Nephron progenitor cell (in vitro differentiated cells): ENCODE measurements around the gene TMEM30A.

Experiments
- DNase-seq: peaks from one replicate; pipeline ENCODE4 v3.0.0; 2021
- H3K27ac Mint-ChIP-seq: 2 replicates; pipeline ENCODE4 v1.8.0; 2021; ENCODE audit warnings: mild to moderate bottlenecking, moderate library complexity, mixed read lengths
- H3K27me3 Mint-ChIP-seq: 2 replicates; pipeline ENCODE4 v1.8.0; 2021; ENCODE audit warnings: mild to moderate bottlenecking, low read depth, mixed read lengths; ENCODE audit not compliant: poor library complexity
- H3K36me3 Mint-ChIP-seq: 2 replicates; pipeline ENCODE4 v1.8.0; 2021; ENCODE audit warnings: low read depth, mixed read lengths
- H3K4me1 Mint-ChIP-seq: 2 replicates; pipeline ENCODE4 v1.8.0; 2021; ENCODE audit warnings: mixed read lengths
- H3K4me3 Mint-ChIP-seq: 2 replicates; pipeline ENCODE4 v1.8.0; 2021; ENCODE audit warnings: mild to moderate bottlenecking, moderate library complexity, mixed read lengths
- H3K9me3 Mint-ChIP-seq: 2 replicates; pipeline ENCODE4 v1.8.0; 2021; ENCODE audit warnings: mild to moderate bottlenecking, moderate library complexity, mixed read lengths
- TF ChIP-seq, protein P1 (sequence below): fragments of 200-600 bp; sonication (generic); IDR thresholded peaks from 2 replicates; pipeline ENCODE4 v1.5.0; 2021; ENCODE audit warnings: antibody characterized with exemption

TMEM30A gene

DNA sequence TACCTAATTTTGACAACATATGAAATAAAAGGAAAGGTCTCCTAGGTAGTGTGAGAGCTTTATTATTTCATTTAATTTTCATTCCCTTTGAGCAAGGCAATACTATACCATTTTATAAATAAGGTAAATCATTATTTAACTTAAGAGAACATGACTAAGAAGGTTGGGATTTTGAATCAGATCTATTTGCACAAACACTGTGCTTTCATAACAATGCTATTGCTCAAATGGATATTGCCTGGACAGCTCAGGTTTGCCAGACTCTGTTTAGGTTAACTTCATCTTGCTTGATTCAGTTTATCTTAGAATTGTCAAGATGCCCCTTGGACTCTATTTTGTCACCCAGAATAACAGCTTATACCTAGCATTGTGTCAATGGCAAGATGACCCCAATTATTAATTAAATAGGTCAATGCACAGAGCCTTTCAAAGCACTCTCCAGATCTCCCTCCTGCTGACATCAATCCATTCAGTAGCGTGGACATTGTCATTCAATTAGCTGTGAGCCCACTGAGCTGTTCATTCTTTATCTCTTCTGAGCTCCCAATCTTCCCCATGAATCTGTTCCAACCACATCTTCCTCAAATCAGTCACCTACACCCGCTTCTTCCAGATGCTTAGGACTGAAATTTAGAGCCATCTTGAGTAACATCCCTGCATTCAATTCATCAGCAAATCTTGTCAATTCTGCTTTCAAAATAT is 42.1 kb upstream of the TMEM30A start:
- no peaks in the 10 kb centered on the region for H3K4me1 Mint-ChIP-seq
- TF ChIP-seq, protein P1, sequence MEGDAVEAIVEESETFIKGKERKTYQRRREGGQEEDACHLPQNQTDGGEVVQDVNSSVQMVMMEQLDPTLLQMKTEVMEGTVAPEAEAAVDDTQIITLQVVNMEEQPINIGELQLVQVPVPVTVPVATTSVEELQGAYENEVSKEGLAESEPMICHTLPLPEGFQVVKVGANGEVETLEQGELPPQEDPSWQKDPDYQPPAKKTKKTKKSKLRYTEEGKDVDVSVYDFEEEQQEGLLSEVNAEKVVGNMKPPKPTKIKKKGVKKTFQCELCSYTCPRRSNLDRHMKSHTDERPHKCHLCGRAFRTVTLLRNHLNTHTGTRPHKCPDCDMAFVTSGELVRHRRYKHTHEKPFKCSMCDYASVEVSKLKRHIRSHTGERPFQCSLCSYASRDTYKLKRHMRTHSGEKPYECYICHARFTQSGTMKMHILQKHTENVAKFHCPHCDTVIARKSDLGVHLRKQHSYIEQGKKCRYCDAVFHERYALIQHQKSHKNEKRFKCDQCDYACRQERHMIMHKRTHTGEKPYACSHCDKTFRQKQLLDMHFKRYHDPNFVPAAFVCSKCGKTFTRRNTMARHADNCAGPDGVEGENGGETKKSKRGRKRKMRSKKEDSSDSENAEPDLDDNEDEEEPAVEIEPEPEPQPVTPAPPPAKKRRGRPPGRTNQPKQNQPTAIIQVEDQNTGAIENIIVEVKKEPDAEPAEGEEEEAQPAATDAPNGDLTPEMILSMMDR, result no peak
- no peak overlapping the region for H3K27ac Mint-ChIP-seq
- no peak for DNase-seq
- H3K36me3 Mint-ChIP-seq, result no peaks in the 10 kb centered on the region
- peaks cover 2% of the 10 kb centered on the region for H3K27me3 Mint-ChIP-seq
- H3K4me3 Mint-ChIP-seq, result no peak overlapping the region
- H3K9me3 Mint-ChIP-seq, result peaks cover 4% of the 10 kb centered on the region

DNA sequence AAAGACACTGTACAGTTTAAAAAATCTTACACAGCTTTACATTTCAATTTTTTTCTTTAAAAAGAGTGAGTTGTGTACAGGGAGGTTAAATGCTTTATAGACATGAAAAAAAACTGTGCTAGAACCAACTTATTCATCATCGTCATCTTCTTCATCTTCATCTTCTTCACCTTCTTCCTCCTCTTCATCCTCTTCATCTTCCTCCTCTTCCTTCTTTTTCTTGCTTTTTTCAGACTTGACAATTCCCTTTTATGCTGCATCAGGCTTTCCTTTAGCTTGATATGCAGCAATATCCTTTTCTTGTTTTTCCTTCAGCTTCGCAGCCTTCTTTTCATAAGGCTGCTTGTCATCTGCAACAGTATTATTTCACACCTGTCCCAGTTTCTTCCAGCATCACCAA is 34.3 kb upstream of the TMEM30A start:
- no peak for DNase-seq
- Mint-ChIP-seq H3K27ac (no peak overlapping the region), H3K4me3 (no peak overlapping the region), H3K36me3 (no peaks in the 10 kb centered on the region), H3K27me3 (peaks cover 6% of the 10 kb centered on the region), H3K4me1 (no peaks in the 10 kb centered on the region), H3K9me3 (peaks cover 4% of the 10 kb centered on the region)
- TF ChIP-seq, protein P1, result no peak

- Mint-ChIP-seq H3K4me3 (no peak overlapping the region), H3K36me3 (no peaks in the 10 kb centered on the region), H3K9me3 (no peaks in the 10 kb centered on the region), H3K27me3 (peaks cover 10% of the 10 kb centered on the region), H3K4me1 (no peaks in the 10 kb centered on the region), H3K27ac (no peak overlapping the region)
- DNase-seq, result no peak
- TF ChIP-seq, protein P1, result no peak
Measured at GRCh38 chr6:75317503-75318206, 33.1 kb upstream of the TMEM30A start.

DNA sequence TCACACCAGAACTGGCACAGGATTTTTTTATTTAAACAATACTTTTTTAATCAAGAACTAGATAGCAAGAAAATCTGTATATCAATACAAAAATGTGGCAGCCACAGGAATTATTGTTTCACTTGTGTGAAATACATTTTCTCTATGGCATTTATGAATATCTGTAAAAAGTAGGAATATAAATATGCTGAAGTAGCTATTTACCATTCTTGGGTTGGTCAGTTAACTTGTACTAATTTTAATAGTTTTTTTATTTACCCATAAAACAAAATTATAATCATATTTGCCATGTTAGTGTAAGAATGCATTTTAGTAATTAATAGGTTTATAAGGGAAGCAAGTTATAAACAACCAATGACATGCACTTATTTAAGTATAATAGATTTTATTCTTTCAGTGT is 31.4 kb upstream of the TMEM30A start:
- Mint-ChIP-seq H3K9me3 (no peaks in the 10 kb centered on the region), H3K27me3 (peaks cover 5% of the 10 kb centered on the region), H3K27ac (no peak overlapping the region), H3K4me3 (no peak overlapping the region), H3K36me3 (no peaks in the 10 kb centered on the region), H3K4me1 (no peaks in the 10 kb centered on the region)
- TF ChIP-seq, protein P1, result no peak
- no peak for DNase-seq

DNA sequence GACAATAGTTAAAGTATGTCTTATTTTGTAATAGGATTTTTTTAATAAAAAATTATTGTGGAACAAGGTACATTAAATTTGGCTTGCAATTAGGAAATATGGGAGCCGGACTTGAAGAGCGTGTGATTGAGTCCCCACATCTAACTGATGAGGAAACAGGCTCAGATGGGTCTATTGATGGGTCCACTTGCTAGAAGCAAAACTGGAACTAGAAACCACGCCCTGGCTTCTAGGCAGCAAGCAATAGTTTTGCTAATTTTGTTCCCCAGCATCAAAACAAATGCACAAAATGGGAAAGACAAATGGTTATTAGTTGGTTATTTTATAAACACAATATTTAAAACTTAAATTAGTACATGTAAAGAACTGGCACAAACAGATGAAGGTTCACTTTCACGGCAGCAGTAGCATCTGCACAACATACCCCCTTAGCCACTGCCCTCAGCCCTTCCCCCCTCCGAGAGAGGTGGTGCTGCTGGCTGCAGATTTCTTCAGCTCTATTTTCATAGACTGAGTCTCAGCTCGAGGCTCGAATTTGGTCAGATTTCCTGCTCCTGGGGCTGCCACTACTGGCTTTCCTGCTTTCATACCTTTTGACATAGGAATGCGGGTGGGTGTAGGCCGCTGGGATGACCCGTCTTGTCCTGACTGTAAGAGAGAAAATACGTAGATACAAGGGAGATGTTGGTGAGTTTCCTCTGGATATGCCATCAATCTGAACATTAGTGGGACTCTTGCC is 23.8 kb upstream of the TMEM30A start:
- Mint-ChIP-seq H3K9me3 (no peaks in the 10 kb centered on the region), H3K36me3 (no peaks in the 10 kb centered on the region), H3K4me1 (no peaks in the 10 kb centered on the region), H3K4me3 (no peak overlapping the region), H3K27me3 (peaks cover 4% of the 10 kb centered on the region), H3K27ac (no peak overlapping the region)
- DNase-seq, result no peak
- TF ChIP-seq, protein P1, result no peak
